CD8-positive, alpha-beta memory T cell (primary cell): ENCODE data around the gene OTOA. TPM values are rescaled to one million over a fixed set of nuclear protein-coding genes. Genes with fewer than 3 reads are reported as not detected.
A peak's percentile ranks its signal among the peaks of the same experiment; 100 is the strongest.
"Not testable (repeated sequence)": the region's sequence is repeated elsewhere in the genome, so short reads cannot be mapped to it uniquely, and the experiment has no call there.

Source experiments
- CTCF ChIA-PET: fragments of 350-600 bp; sonication (Branson Sonifier 250); formaldehyde crosslinking; loops from one replicate; lab custom pipeline; 2021; ENCODE audit warnings: antibody characterized with exemption; lab: Charles Lee
- POLR2A ChIA-PET: fragments of 350-600 bp; sonication (Branson Sonifier 250); formaldehyde crosslinking; loops from one replicate; lab custom pipeline; 2021; ENCODE audit warnings: antibody characterized with exemption; lab: Charles Lee
- DNase-seq, 5 donors: peaks; one replicate each; pipeline versions ENCODE4 v3.0.0 to v3.0.0-alpha.2; 2020 to 2022; ENCODE audit warnings: mixed read lengths in 1 of 5
- H3K27ac ChIP-seq: one replicate; pipeline ENCODE4 v1.7.0; 2013; ENCODE audit warnings: low read depth, mild to moderate bottlenecking, low read length, moderate library complexity
- H3K27me3 ChIP-seq: 2 replicates; pipeline ENCODE4 v1.7.0; 2013; ENCODE audit warnings: low read length, mild to moderate bottlenecking; ENCODE audit not compliant: insufficient read depth, poor library complexity, severe bottlenecking
- H3K36me3 ChIP-seq: 2 replicates; pipeline ENCODE4 v1.7.0; 2013; ENCODE audit warnings: mild to moderate bottlenecking, low read length, moderate library complexity; ENCODE audit not compliant: insufficient read depth
- H3K4me1 ChIP-seq: 2 replicates; pipeline ENCODE4 v1.7.0; 2013; ENCODE audit warnings: mild to moderate bottlenecking, low read length, moderate library complexity; ENCODE audit not compliant: insufficient read depth
- H3K4me3 ChIP-seq: 2 replicates; pipeline ENCODE4 v1.7.0; 2013; ENCODE audit warnings: mild to moderate bottlenecking, low read length
- H3K9me3 ChIP-seq: 2 replicates; pipeline ENCODE4 v1.7.0; 2013; ENCODE audit warnings: mild to moderate bottlenecking, low read length
- H3K27ac Mint-ChIP-seq, 8 donors: one replicate each; pipeline ENCODE4 v1.8.0; 2020 to 2021; ENCODE audit warnings: mixed read lengths in 8 of 8, mild to moderate bottlenecking in 6 of 8, inconsistent platforms in 3 of 8, moderate library complexity in 3 of 8
- H3K27me3 Mint-ChIP-seq, 2 donors: one replicate each; pipeline ENCODE4 v1.8.0; 2020 to 2021; ENCODE audit warnings: mixed read lengths in 2 of 2, mild to moderate bottlenecking in 1 of 2, moderate library complexity in 1 of 2
- H3K36me3 Mint-ChIP-seq, 3 donors: one replicate each; pipeline ENCODE4 v1.8.0; 2020 to 2021; ENCODE audit warnings: mixed read lengths in 3 of 3, inconsistent platforms in 1 of 3, mild to moderate bottlenecking in 1 of 3
- H3K4me1 Mint-ChIP-seq, 3 donors: one replicate each; pipeline ENCODE4 v1.8.0; 2020 to 2021; ENCODE audit warnings: mixed read lengths in 3 of 3, inconsistent platforms in 1 of 3, mild to moderate bottlenecking in 1 of 3
- H3K4me3 Mint-ChIP-seq, 7 donors: one replicate each; pipeline ENCODE4 v1.8.0; 2020 to 2021; ENCODE audit warnings: mixed read lengths in 7 of 7, mild to moderate bottlenecking in 6 of 7, moderate library complexity in 4 of 7, inconsistent platforms in 2 of 7
- H3K9me3 Mint-ChIP-seq, 5 donors: one replicate each; pipeline ENCODE4 v1.8.0; 2020 to 2022; ENCODE audit warnings: mixed read lengths in 5 of 5, mild to moderate bottlenecking in 3 of 5, moderate library complexity in 2 of 5, inconsistent platforms in 1 of 5
- polyA plus RNA-seq: library from polyadenylated mRNA; unstranded; fragments of 300-500 nt; fragmentation: Illumina TruSeq; gene quantifications from one replicate; pipeline ENCODE4 v1.2.3, GENCODE V29; 2021
- total RNA-seq, 2 experiments: library from RNA; stranded (reverse); gene quantifications; one replicate each; pipeline ENCODE4 v1.2.3, GENCODE V29; 2021

Gene OTOA
- total and polyA plus RNA-seq, 3 experiments from 2014 or later: 0.09 TPM; not detected in 1

- DNase-seq, H3K27me3 ChIP-seq, H3K36me3 ChIP-seq, CTCF ChIA-PET, H3K9me3 ChIP-seq, H3K4me3 ChIP-seq, POLR2A ChIA-PET, H3K4me1 ChIP-seq, H3K27ac ChIP-seq, H3K4me1 Mint-ChIP-seq, H3K4me3 Mint-ChIP-seq, H3K9me3 Mint-ChIP-seq, H3K27me3 Mint-ChIP-seq: not testable (repeated sequence)
- Mint-ChIP-seq H3K27ac (peak overlapping the region in 2 of 8 donors; percentile 8 to 82), H3K36me3 (peaks cover 3 to 32% (median 7%) of the 10 kb centered on the region in 3 donors)
These were observed 138.0 kb downstream of the OTOA start for GRCh38 chr16:21801538-21802374.

DNA sequence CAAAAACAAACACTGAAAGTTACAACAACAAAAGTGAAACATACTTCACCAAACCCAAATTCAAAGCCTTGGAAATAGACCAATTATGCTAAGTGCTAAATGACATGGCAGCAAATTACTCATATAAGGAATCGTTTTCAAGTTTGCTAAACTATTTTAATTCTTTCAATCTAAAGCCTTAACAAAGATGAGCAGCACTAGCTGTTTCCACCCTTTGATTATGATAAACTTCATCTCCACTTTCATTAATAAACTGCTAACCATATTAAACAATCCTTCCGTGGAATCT is 138.6 kb downstream of the OTOA start:
- H3K9me3 ChIP-seq, H3K9me3 Mint-ChIP-seq, H3K4me3 Mint-ChIP-seq, H3K4me1 Mint-ChIP-seq, H3K27ac ChIP-seq, CTCF ChIA-PET, H3K27me3 ChIP-seq, H3K27ac Mint-ChIP-seq, POLR2A ChIA-PET, H3K36me3 ChIP-seq, DNase-seq, H3K4me3 ChIP-seq, H3K27me3 Mint-ChIP-seq, H3K4me1 ChIP-seq: not testable (repeated sequence)
- peaks cover 3 to 29% (median 7%) of the 10 kb centered on the region in 3 donors for H3K36me3 Mint-ChIP-seq

Other genes with a start within 250 kb of the OTOA start
- 10 to 100 TPM; 73.8 to 74.2 TPM for gene METTL9, start 64.4 kb upstream of the OTOA start, total RNA-seq
- 120 TPM for gene METTL9, start 64.4 kb upstream of the OTOA start, polyA plus RNA-seq
- gene IGSF6, start 11.4 kb upstream of the OTOA start, total RNA-seq: 1 to 10 TPM in 1 of 2 experiments, under 1 TPM in 1; 0.58 to 1.1 TPM
- 0.32 TPM for gene IGSF6, start 11.4 kb upstream of the OTOA start, polyA plus RNA-seq
- 100 to 1,000 TPM; 105 to 111 TPM for gene NPIPB4, start 193.8 kb downstream of the OTOA start, total RNA-seq
- 7.8 TPM for gene NPIPB4, start 193.8 kb downstream of the OTOA start, polyA plus RNA-seq